ENCODE measurements around the gene SPTLC1. TPM values are rescaled to one million over a fixed set of nuclear protein-coding genes. Genes with fewer than 3 reads are reported as not detected.
"Not testable (repeated sequence)": the region's sequence is repeated elsewhere in the genome, so short reads cannot be mapped to it uniquely, and the experiment has no call there.

The SPTLC1 gene
- total RNA-seq, 1 donor from 2014 or later: 69.3 TPM

DNA sequence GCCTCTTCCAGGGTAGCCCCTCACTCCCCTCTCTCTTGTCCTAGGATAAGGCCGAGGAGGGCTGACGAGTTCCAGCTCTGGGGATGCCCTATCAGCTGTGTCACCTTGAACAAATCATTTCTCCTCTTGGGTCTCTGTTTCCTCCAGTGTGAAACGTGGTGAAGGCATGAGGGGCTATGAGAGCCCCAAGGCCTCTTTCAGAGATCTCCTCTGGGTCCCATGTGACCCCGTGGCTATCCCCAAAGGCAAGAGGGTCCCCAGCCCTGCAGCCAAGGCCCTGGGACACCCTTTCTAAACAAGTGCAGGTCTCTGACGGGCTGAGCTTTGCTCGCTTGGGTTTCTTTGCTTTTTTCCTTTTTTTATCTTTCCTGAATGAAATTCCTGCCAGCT, 25.5 kb upstream of the SPTLC1 start:
- intact Hi-C loops (cut with micrococcal nuclease): loop anchor here (1.0 to 5.0 kb wide), 3 partner anchors 102 to 650 kb away; no protein-coding TSS in a partner anchor

DNA sequence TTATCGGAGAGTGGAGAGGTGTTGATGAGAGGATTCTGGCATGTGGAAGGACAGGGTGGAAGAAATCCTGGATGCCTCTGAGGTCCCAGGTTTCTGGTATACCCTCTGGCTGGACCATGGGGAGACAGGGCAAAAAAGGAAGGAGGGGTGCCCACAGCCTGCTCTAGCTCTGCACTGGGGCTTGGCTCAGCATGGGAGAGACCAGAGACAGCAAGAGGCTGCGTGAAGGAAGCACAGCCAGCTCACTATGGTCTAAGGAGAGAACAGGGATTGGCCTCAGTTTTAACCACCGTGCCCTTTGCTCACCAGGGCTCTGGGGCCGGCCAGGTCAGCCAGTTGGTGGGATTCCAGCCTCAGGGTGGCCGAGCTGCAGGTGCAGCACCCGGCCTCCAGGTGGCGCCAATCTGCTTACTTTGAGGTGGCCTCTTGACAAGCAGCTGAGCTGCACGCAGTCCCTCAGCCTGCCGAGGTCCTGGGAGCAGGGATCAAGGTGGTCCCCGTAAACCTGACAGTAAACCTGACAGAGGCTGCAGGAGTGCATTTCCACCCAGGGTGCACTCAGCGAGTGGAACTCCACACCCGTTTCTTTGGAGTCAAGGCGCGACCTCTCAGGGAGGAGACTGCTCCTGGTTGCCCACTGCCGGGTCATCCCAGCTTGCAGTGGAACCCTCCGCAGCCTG, 25.0 kb upstream of the SPTLC1 start:
- intact Hi-C loops (cut with micrococcal nuclease): loop anchor here (1.0 to 5.0 kb wide), 3 partner anchors 102 to 650 kb away; no protein-coding TSS in a partner anchor

DNA sequence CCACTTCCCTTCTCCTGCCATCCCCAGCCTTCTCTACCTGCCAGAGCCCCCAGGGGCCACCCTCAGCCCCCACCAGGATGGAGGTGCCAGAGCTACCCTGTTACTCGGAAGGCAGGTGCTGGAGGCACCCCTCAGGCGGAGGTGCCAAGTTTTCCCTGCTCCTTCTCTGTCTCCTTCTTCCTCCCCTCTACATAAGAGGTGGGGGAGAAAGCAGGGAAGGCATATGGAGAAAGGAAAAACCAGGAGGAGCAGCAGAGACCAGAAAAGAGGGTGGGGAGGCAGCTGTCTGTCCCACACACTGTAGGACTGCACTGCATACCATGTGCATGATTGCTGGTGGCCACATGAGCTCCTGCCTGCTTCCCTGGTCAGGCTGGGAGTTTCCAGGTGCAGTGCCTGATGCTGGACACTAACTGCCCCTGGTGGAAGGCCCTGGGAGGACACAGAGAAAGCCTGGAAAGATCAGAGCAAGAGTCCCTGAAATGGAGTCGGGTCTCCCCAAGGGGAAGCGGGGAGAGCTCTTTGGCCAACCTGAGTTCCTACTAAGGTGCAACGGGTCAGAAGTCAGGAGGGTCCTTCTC, 23.8 kb upstream of the SPTLC1 start:
- intact Hi-C loops (cut with micrococcal nuclease): loop anchor here (1.0 kb wide), 2 partner anchors 154 to 495 kb away; partner anchors contain the start of gene IARS1

DNA sequence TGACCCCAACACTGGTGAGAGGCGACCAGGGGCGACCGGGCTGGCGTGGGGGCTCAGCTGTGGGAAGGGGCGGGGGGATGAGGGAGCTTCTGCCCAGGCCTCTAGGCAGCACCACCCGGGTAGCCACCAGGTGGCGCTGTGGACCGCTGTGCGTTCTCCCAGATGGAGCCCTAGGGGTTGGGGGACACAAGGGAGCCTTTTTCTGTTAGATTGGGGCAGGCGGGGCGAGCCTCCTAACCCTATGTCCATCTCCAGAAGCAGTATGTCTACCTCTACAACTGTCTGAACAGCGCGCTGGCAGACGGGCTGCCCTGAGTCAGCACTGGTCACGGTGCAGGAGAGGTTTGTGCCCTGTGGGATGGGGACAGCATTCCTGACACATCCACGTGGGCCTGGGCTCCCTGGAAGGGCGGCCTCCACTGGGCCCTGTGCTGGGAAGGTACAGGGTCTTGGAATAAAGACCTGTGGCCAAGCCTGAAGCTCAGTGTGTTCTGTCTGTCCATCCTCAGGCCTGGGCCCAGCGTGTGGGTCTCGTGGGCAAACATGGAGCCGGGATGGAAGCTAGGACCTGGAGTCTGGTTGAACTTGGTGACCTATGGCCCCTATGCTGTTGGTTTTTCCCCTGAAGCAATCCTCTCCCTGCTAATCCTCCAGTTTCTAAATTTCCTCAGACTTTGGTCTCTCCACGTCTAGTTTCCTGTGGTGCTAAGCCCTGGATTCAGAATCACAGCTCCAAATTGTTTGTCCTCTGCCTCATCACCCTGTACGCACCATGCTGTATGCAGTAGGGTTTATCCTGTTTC, 23.1 kb upstream of the SPTLC1 start:
- intact Hi-C loops (cut with micrococcal nuclease): loop anchor here (1.0 kb wide), 2 partner anchors 155 to 496 kb away; partner anchors contain the start of gene IARS1

DNA sequence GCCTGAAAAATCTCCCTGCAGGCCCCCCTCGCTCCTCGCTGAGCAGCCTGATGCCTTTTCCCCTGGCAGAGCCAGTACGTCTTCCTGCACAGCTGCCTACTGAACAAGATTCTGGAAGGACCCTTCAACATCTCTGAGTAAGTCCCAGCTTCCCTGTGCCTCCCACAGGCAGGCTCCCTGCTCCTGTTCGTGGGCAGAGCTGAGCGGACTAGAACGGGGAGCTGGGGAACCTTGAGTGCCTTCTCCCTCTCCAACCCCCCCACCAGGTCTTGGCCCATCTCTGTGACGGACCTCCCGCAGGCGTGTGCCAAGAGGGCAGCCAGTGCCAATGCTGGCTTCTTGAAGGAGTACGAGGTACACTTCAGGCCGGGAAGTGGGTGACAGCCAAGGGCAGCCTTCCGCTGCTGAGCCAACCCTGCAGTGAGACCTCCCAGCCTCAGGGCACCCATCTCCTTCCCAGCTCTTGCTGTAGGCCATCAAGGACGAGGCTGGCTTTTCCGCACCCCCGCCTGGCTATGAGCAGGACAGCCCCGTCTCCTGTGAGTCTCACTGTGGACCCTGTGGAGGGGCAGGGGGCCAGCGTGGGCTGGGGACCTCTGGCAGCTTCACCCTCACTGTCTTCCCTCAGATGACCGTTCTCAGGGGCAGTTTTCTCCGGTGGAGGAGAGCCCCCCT, 21.1 kb upstream of the SPTLC1 start:
- intact Hi-C loops (cut with micrococcal nuclease): no loop called here

DNA sequence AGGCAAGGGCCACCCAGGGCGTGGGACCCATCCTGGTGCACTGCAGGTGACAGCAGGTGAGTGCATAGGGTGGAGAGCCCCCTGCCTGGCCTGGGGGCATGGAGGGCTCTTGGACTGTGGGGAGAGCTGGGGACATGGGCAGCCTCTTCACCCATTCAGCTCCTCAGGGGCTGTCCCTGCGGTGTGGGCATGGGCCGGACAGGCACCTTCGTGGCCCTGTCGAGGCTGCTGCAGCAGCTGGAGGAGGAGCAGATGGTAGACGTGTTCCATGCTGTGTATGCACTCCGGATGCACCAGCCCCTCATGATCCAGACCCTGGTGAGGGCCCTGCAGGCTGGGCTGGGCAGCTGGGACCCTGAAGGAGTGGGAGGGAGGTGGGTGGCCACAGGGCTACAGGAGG, 20.4 kb upstream of the SPTLC1 start:
- intact Hi-C loops (cut with micrococcal nuclease): loop anchor here (2.0 kb wide), 1 partner anchor 19 kb away; no protein-coding TSS in a partner anchor

DNA sequence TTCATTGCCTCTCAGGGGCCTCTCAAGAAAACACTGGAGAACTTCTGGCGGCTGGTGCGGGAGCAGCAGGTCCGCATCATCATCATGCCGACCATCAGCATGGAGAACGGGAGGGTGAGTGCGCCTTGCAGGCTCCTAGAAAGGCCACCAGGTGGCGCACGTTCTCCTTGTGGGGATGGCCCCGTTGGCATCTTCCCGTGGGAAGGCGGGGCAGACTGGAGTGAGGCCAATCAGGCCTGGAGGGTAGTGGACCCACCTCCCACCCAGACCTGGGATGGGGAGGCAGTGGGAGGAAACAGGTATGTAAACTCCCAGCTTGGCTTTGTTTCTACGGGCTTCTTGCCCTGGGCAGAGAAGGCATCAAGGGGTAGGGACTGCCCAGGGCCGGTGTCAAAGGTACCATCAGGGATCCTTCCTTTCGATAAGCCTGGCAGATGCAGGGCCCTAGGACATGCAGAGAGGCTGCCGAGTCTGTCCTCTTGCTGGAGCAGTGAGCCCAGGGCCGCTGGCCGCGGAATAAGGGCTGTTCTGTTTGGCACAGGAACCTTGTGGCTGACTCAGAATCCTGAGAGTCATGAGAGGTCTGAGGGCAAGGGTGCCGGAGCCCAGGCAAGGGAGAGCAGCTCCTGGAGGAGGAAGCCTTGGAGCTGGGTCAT, 18.9 kb upstream of the SPTLC1 start:
- intact Hi-C loops (cut with micrococcal nuclease): loop anchor here (1.0 to 2.0 kb wide), 3 partner anchors 17 to 656 kb away; no protein-coding TSS in a partner anchor

DNA sequence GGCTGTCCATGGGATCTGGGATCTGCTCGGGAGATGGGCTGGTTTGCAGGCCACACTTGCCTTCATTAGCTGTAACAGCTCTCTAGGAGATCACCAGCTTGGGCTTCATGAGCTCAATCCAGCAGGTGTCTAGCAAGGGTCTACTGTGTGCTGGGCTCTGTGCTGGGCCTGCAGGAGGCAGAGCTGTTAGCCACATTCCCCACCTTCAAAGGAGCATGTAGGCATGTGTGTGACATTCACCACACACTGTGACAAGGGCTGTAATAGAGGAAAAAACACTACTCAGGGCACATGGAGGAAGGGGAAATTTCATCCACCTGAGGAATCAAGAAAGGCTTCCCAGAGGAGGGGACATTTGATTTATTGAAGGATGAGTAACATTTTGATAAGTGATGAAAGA, 17.7 kb upstream of the SPTLC1 start:
- intact Hi-C loops (cut with micrococcal nuclease): not testable (repeated sequence)

DNA sequence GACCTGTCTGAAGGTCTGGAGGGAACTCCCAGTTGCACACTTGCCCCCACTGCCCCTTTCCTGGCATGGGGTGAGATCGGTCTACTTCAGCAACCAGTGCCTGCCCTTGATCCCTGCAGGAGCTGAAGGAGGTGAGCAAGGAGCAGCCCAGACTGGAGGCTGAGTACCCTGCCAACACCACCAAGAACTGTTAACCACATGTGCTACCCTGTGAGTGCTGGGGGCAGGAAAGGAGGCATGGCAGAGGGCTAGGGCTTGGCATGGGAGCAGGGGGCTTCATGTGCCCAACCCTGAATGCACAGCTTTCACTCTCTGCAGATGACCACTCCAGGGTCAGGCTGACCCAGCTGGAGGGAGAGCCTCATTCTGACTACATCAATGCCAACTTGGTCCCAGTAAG, 17.3 kb upstream of the SPTLC1 start:
- intact Hi-C loops (cut with micrococcal nuclease): no loop called here

DNA sequence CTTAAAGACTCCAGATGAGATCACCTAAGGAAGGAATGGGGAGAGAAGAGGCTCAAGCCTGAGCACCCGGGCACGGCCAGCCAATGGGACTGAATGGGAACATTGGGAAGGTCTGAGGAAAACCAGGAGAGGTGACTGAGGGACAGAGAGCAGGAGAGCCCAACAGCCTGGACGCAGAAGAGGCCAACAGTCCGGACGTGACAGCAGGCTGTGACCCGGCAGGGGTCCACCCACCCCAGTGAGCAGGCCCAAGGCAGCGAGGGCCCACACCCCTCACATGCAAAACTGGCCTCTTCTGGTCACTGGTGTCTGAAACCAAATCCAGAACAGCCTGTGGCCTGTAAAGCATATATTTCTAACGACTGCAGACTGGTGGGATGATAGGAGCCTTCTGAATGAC, 7.6 kb upstream of the SPTLC1 start:
- intact Hi-C loops (cut with micrococcal nuclease): no loop called here

DNA sequence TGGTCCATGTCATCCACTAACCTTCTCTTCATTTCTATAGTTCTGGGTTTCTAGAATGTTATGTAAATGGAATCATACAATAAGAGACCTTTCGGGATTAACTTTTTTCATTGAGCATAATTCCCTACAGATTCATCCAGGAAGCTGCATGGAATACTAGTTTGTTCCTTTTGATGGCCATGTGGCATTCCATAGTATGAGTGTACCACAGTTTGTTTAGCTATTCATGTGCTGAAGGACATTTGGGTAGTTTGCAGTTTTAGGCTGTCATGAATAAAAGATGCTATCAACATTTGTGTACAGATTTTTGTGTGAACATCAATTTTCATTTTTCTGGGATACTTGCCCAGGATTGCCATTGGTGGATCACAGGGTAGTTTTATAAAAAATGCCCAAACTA, 6.8 kb upstream of the SPTLC1 start:
- intact Hi-C loops (cut with micrococcal nuclease): no loop called here

DNA sequence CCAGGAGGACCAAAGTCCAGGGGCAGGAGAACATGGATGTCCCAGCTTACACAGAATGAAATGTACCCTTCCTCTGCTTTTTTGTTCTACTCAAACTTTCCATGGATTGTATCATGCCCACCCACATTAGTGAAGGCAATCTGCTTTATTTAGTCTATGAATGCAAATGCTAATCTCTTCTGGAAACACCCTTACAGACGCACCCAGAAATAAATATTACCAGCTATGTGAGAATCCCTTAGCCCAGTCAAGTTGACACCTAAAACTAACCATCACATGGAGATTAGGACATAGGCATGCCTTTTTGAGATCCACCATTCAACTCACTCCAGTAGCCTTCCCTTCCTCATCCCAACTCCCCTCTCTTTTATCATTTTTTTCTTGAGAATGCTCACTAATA, 6.1 kb upstream of the SPTLC1 start:
- intact Hi-C loops (cut with micrococcal nuclease): no loop called here

DNA sequence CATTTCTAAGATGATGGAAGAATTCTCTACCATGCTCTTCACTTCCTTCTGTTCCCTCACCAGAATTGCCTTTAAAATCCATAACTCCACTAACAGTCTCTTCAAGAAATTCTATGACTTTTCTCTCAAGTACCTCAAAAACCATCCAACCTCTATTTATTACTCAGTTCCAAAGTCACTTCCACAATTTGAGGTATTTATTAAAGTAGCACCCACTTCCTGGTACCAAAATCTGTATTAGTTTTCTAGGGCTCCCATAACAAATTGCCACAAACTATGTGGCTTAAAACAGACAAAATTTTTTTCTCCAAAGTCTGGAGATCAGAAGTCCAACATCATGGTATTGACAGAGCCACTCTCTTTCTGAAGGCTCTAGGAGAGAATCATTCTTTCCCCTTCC, 4.9 kb upstream of the SPTLC1 start:
- intact Hi-C loops (cut with micrococcal nuclease): no loop called here

DNA sequence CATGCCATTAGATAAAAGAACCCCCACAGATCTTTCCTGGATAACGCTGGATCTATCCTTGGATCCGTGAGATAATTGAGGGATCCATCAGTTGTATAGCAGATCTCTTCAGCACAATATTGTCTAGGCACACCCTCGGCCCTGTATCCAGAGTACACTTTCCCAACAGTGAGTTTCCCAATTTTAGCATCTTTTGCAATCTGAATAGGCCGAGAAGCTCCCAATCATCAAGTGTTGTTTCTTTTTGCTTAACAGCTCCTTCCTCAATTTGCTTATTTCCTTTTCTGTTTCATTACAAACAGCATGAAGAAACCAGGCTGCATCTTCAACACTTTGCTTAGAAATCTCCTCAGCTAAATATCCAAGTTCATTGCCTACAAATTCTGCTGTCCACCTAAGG, 4.4 kb upstream of the SPTLC1 start:
- intact Hi-C loops (cut with micrococcal nuclease): loop anchor here (10.0 kb wide), 5 partner anchors 345 to 1445 kb away; partner anchors contain the start of genes AUH and NFIL3

DNA sequence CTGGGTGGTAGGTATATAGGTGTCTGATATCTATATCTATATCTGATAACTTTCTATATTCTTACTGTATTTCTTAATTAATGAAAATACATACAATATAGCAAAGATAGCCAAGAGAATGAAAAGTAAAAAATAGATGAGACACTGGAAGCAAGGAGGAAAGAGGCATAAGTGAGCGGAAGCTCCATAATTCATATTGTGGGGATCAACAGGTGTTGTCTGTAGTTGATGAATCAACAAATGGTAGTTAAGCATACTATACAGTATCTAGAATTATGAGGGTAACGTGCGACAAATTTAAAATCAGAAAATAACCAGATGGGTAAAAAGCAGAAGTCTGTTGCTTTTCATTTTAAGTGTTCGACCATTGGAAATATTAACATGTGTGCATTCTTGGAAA, 7.1 kb downstream of the SPTLC1 start:
- intact Hi-C loops (cut with micrococcal nuclease): no loop called here

DNA sequence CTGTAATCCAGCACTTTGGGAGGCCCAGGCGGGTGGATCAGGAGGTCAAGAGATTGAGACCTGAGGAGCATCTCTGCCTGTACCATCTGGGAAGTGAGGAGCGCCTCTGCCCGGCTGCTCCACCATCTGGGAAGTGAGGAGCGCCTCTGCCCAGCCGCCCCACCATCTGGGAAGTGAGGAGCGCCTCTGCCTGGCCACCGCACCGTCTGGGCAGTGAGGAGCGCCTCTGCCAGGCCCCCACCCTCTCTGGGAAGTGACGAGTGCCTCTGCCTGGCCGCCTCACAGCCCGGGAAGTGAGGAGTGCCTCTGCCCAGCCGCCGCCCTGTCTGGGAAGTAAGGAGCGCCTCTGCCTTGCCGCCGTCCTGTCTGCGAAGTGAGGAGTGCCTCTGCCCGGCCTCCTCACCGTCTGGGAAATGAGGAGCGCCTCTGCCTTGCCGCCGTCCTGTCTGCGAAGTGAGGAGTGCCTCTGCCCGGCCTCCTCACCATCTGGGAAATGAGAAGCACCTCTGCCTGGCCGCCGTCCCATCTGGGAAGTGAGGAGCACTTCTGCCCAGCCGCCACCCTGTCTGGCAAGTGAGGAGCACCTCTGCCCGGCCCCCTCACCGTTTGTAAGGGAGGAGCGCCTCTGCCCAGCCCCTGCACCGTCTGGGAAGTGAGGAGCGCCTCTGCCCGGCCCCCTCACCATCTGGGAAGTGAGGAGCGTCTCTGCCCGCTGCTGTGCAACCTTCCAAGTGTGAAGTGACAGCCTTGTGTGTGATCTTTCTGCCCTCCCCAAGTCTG, 9.6 kb downstream of the SPTLC1 start:
- intact Hi-C loops (cut with micrococcal nuclease): not testable (repeated sequence)

DNA sequence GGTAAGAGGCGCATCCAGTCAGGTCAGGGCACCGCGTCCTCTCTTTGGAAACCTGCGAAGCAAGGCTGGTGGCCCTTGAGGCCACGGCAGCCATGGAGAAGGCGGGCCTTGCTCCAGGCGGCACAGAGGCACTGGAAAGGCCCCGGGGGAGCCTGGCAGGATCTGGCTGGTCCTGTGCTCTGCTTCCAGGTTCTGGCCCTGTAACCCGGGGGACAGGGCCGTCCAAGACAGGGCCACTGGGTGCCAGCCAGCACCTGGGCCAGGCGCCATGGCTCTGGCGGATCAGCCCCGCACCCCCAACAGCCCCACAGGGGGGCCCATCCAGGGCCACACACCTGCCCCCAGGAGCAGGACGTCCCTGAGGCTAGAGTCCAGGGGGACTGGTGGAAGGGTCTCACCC, 11.6 kb downstream of the SPTLC1 start:
- intact Hi-C loops (cut with micrococcal nuclease): not testable (repeated sequence)

DNA sequence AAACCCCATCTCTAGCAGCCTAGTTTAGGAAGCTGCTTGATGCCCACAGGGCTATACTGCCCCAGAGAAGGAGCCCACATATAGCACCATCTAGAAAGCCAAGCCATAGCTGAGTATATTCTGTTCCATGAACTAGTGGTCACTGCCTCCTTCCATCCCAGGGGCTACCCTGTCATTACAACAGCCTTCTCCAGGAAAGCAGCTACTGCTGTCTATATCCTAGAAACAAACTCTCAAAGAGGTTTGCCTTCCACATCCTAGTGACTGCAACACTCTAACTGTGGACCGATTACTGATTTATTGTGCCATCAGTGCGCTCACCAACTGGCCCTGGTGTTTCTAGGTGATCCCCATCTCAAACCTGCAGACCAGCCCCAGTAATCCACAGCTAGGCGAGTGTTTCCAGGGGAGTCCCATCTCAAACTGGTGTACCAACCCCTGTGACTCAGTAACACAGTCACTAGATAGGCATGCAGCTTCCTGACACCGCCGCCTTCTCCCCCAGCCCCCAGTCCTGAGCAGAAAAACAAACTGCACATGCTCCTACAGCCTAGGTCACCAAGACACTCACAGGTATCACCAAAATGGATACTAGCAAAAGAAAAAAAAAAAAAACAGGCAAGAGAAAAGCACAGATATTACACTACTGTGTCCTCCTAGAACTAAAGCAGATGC, 14.8 kb downstream of the SPTLC1 start:
- intact Hi-C loops (cut with micrococcal nuclease): no loop called here

DNA sequence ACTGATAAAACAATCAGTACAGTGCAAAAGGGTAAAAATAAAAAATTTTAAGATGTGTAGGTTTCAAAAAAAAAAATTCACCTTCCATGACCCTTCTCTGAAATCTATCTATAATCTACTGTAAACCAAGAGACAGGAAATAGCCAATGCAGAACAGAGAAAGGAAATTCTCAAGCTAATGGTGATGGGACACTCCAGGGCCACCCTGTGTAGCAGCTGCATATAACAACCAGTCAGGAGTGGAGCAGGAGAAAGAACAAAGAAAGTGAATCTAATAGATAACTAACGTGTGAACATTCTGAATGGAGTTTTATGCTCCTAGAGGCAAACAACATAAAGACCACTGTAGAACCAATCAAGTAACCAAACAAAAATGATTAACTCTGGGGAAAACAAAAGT, 16.6 kb downstream of the SPTLC1 start:
- intact Hi-C loops (cut with micrococcal nuclease): loop anchor here (1.0 to 5.0 kb wide), 2 partner anchors 17 to 191 kb away; partner anchors contain the start of gene SPTLC1

Measured in T-helper 1 cell treated with Interleukin-12 subunit alpha and Interleukin-12 subunit beta and Interleukin-4 antibody, amounts not matched to agents 30 ng/mL and 1 ng/mL, for 36 hours (primary cell).